ENCODE measurements around the gene CDAN1. TPM values are rescaled to one million over a fixed set of nuclear protein-coding genes. Genes with fewer than 3 reads are reported as not detected.

CDAN1 gene
- total RNA-seq, 5 donors from 2014 or later (not counting 1 experiment from before 2014, with no cell fraction given) = 28.2 to 45.7 (median 33.3) TPM

GRCh38 chr15:42728560-42728959 is 8.4 kb downstream of the CDAN1 start:
- H3K4me1 ChIP-seq (ENCODE audit: control insufficient read depth in 1 of 2, extremely low read depth in 1 of 2, insufficient read depth in 2 of 2, low read length in 2 of 2) = no peaks in the 10 kb centered on the region
- peaks cover 0 to 2% (median 1%) of the 10 kb centered on the region in 3 donors for H3K4me1 Mint-ChIP-seq
- H3K36me3 Mint-ChIP-seq = peaks cover 54% of the 10 kb centered on the region
- no peaks in the 10 kb centered on the region for H3K9me3 Mint-ChIP-seq
- ChIA-PET POLR2A (no interaction called here), CTCF (no interaction called here)
- H3K36me3 ChIP-seq (ENCODE audit: control insufficient read depth in 2 of 2, extremely low read depth in 1 of 2, insufficient read depth in 1 of 2, low read length in 1 of 2) = peaks cover 24 to 87% of the 10 kb centered on the region in 2 donors
- no peak overlapping the region for H3K27ac ChIP-seq (ENCODE audit: low read length)
- DNase-seq = no peak
- H3K4me3 ChIP-seq (ENCODE audit: control insufficient read depth in 1 of 2, extremely low read depth in 1 of 2, low read length in 1 of 2) = no peak overlapping the region
- H3K27me3 Mint-ChIP-seq = no peaks in the 10 kb centered on the region
- H3K4me3 Mint-ChIP-seq = no peak overlapping the region
- H3K27ac Mint-ChIP-seq = no peak overlapping the region
- H3K27me3 ChIP-seq (replicated peaks in 1 of 2; ENCODE audit: control insufficient read depth in 2 of 2, extremely low read depth in 1 of 2, insufficient read depth in 2 of 2, low read length in 1 of 2) = no peaks in the 10 kb centered on the region
- WGBS (ENCODE audit: insufficient coverage) = 100% methylated on average over 2 of the region's 5 CpGs
- no peaks in the 10 kb centered on the region for H3K9me3 ChIP-seq
- ATAC-seq (replicated peaks in 1 of 4) = no peak

- Mint-ChIP-seq H3K4me3 (no peak overlapping the region), H3K36me3 (peaks cover 50% of the 10 kb centered on the region), H3K4me1 (peaks cover 0 to 2% (median 0%) of the 10 kb centered on the region in 3 donors), H3K27ac (peak overlapping the region in 1 of 2 donors; percentile 22), H3K9me3 (no peaks in the 10 kb centered on the region), H3K27me3 (no peaks in the 10 kb centered on the region)
- POLR2A ChIA-PET = no interaction called here
- ATAC-seq (replicated peaks in 1 of 4) (no peak), DNase-seq (no peak)
- H3K36me3 ChIP-seq (ENCODE audit: control insufficient read depth in 2 of 2, extremely low read depth in 1 of 2, insufficient read depth in 1 of 2, low read length in 1 of 2) = peaks cover 21 to 88% of the 10 kb centered on the region in 2 donors
- no peaks in the 10 kb centered on the region for H3K27me3 ChIP-seq (replicated peaks in 1 of 2; ENCODE audit: control insufficient read depth in 2 of 2, extremely low read depth in 1 of 2, insufficient read depth in 2 of 2, low read length in 1 of 2)
- H3K27ac ChIP-seq (ENCODE audit: low read length) = no peak overlapping the region
- H3K9me3 ChIP-seq = no peaks in the 10 kb centered on the region
- no peaks in the 10 kb centered on the region for H3K4me1 ChIP-seq (ENCODE audit: control insufficient read depth in 1 of 2, extremely low read depth in 1 of 2, insufficient read depth in 2 of 2, low read length in 2 of 2)
- no peak overlapping the region for H3K4me3 ChIP-seq (ENCODE audit: control insufficient read depth in 1 of 2, extremely low read depth in 1 of 2, low read length in 1 of 2)
- WGBS (ENCODE audit: insufficient coverage) = 94% methylated on average over 12 of the region's 13 CpGs
- CTCF ChIA-PET = no interaction called here
Measured at GRCh38 chr15:42727750-42728381, 9.1 kb downstream of the CDAN1 start.

DNA sequence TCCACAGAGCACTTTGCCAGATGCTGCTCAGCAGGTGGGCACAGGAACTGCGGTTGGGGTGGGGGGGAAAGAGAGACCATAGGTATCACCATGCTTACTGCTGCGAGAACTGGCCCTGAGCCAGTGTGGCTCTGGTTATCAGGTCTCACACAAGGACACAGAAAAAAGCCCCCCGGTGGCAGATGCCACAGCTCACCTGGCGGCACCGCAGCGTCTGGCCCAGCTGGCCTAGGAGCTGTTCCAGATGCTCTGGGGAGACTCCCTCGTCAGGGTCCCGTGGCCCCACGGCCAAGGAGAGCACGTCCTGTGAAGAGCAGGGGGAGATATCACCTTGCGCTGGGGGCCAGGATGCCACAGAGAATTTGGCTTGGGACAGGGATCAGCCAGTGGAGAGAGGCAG is 10.8 kb downstream of the CDAN1 start:
- CTCF ChIA-PET = interaction anchor here (0.7 to 0.8 kb wide), 2 partner anchors 9 to 87 kb away, joined by 3 to 10 read pairs; no protein-coding TSS in a partner anchor
- Mint-ChIP-seq H3K27ac (no peak overlapping the region), H3K36me3 (peaks cover 35% of the 10 kb centered on the region)

DNA sequence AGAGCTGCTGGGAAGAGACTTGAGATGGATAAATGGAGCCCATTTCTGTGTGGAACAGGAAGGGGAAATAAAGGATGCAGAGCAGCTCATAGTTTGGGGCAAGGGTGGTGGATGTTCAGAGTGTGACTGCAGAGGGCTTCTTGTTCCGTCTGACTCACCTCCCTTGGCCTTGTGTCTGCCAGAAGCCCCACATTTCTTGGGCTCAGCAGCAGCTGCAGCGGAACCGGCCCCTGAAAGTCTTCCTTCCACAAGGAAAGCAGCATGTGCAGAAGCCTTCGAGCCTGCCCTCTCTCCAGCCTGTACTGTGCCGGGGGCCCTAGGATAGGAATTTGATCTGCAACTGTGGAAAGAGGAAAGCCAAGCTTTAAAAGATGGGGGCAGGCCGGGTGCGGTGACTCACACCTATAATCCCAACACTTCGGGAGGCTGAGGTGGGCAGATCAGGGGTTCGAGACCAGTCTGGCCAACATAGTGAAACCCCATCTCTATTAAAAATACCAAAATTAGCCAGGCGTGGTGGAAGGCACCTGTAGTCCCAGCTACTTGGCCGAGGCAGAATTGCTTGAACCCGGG is 11.5 kb downstream of the CDAN1 start:
- peaks cover 18 to 66% of the 10 kb centered on the region in 2 donors for H3K36me3 ChIP-seq (ENCODE audit: control insufficient read depth in 2 of 2, extremely low read depth in 1 of 2, insufficient read depth in 1 of 2, low read length in 1 of 2)

More for the DNA sequence above, 10.8 kb downstream of the CDAN1 start:
- peaks cover 23 to 73% of the 10 kb centered on the region in 2 donors for H3K36me3 ChIP-seq (ENCODE audit: control insufficient read depth in 2 of 2, extremely low read depth in 1 of 2, insufficient read depth in 1 of 2, low read length in 1 of 2)
- no peak for DNase-seq
- Mint-ChIP-seq H3K4me3 (no peak overlapping the region), H3K4me1 (no peaks in the 10 kb centered on the region), H3K9me3 (no peaks in the 10 kb centered on the region), H3K27me3 (no peaks in the 10 kb centered on the region)
- no peaks in the 10 kb centered on the region for H3K27me3 ChIP-seq (replicated peaks in 1 of 2; ENCODE audit: control insufficient read depth in 2 of 2, extremely low read depth in 1 of 2, insufficient read depth in 2 of 2, low read length in 1 of 2)
- no peaks in the 10 kb centered on the region for H3K9me3 ChIP-seq
- WGBS (ENCODE audit: insufficient coverage) = 99% methylated on average over 11 of the region's 11 CpGs
- no peak for ATAC-seq (replicated peaks in 1 of 4)
- POLR2A ChIA-PET = no interaction called here
- no peaks in the 10 kb centered on the region for H3K4me1 ChIP-seq (ENCODE audit: control insufficient read depth in 1 of 2, extremely low read depth in 1 of 2, insufficient read depth in 2 of 2, low read length in 2 of 2)
- no peak overlapping the region for H3K4me3 ChIP-seq (ENCODE audit: control insufficient read depth in 1 of 2, extremely low read depth in 1 of 2, low read length in 1 of 2)
- no peak overlapping the region for H3K27ac ChIP-seq (ENCODE audit: low read length)

DNA sequence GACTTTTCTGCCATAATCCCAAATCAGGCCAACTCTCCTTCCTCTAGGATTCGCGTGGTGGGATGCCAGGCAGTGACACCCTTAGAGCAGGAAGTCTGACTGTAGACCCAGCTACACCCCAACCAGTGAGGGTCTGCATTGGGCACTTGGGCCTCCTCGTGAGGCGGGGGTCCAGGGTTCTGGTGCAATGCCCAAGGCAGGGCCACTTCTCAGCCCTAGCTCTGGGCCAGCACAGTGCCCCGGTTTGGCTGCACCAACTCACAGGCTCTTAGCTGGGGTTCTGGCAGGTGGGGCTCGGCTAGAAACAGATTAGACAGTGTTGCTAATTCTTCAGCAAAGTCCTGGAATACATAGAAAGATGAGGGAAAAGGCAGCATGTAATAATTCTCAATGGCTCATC is 12.7 kb downstream of the CDAN1 start:
- peaks cover 14 to 68% of the 10 kb centered on the region in 2 donors for H3K36me3 ChIP-seq (ENCODE audit: control insufficient read depth in 2 of 2, extremely low read depth in 1 of 2, insufficient read depth in 1 of 2, low read length in 1 of 2)
- CTCF ChIA-PET = no interaction called here
- Mint-ChIP-seq H3K9me3 (no peaks in the 10 kb centered on the region), H3K36me3 (peaks cover 35% of the 10 kb centered on the region), H3K4me1 (no peaks in the 10 kb centered on the region), H3K27ac (no peak overlapping the region), H3K4me3 (no peak overlapping the region), H3K27me3 (no peaks in the 10 kb centered on the region)
- H3K27ac ChIP-seq (ENCODE audit: low read length) = no peak overlapping the region
- 92% methylated on average over 4 of the region's 6 CpGs for WGBS (ENCODE audit: insufficient coverage)
- no peaks in the 10 kb centered on the region for H3K4me1 ChIP-seq (ENCODE audit: control insufficient read depth in 1 of 2, extremely low read depth in 1 of 2, insufficient read depth in 2 of 2, low read length in 2 of 2)
- H3K9me3 ChIP-seq = no peaks in the 10 kb centered on the region
- ATAC-seq (replicated peaks in 1 of 4) (no peak), DNase-seq (no peak)
- POLR2A ChIA-PET = no interaction called here
- H3K27me3 ChIP-seq (replicated peaks in 1 of 2; ENCODE audit: control insufficient read depth in 2 of 2, extremely low read depth in 1 of 2, insufficient read depth in 2 of 2, low read length in 1 of 2) = no peaks in the 10 kb centered on the region
- H3K4me3 ChIP-seq (ENCODE audit: control insufficient read depth in 1 of 2, extremely low read depth in 1 of 2, low read length in 1 of 2) = no peak overlapping the region

More for the DNA sequence above, 11.5 kb downstream of the CDAN1 start:
- H3K27me3 ChIP-seq (replicated peaks in 1 of 2; ENCODE audit: control insufficient read depth in 2 of 2, extremely low read depth in 1 of 2, insufficient read depth in 2 of 2, low read length in 1 of 2) = no peaks in the 10 kb centered on the region
- Mint-ChIP-seq H3K36me3 (peaks cover 34% of the 10 kb centered on the region), H3K27ac (no peak overlapping the region), H3K27me3 (no peaks in the 10 kb centered on the region), H3K9me3 (no peaks in the 10 kb centered on the region), H3K4me3 (no peak overlapping the region), H3K4me1 (no peaks in the 10 kb centered on the region)
- no peak overlapping the region for H3K27ac ChIP-seq (ENCODE audit: low read length)
- DNase-seq = no peak
- 91% methylated on average over 6 of the region's 12 CpGs for WGBS (ENCODE audit: insufficient coverage)
- POLR2A ChIA-PET = interaction anchor here in 1 of 2 donors (0.5 kb wide), 1 partner anchor 1034 kb away, joined by 5 read pairs; no protein-coding TSS in a partner anchor
- no peak for ATAC-seq (replicated peaks in 1 of 4)
- CTCF ChIA-PET = interaction anchor here in 1 of 2 donors (0.6 to 0.8 kb wide), 2 partner anchors 9 to 175 kb away, joined by 3 to 10 read pairs; no protein-coding TSS in a partner anchor
- H3K9me3 ChIP-seq = no peaks in the 10 kb centered on the region
- no peak overlapping the region for H3K4me3 ChIP-seq (ENCODE audit: control insufficient read depth in 1 of 2, extremely low read depth in 1 of 2, low read length in 1 of 2)
- no peaks in the 10 kb centered on the region for H3K4me1 ChIP-seq (ENCODE audit: control insufficient read depth in 1 of 2, extremely low read depth in 1 of 2, insufficient read depth in 2 of 2, low read length in 2 of 2)

- Histone ChIP-seq H3K36me3 (ENCODE audit: control insufficient read depth in 2 of 2, extremely low read depth in 1 of 2, insufficient read depth in 1 of 2, low read length in 1 of 2) (peaks cover 14 to 60% of the 10 kb centered on the region in 2 donors), H3K27ac (ENCODE audit: low read length) (no peak overlapping the region), H3K4me3 (ENCODE audit: control insufficient read depth in 1 of 2, extremely low read depth in 1 of 2, low read length in 1 of 2) (no peak overlapping the region), H3K27me3 (replicated peaks in 1 of 2; ENCODE audit: control insufficient read depth in 2 of 2, extremely low read depth in 1 of 2, insufficient read depth in 2 of 2, low read length in 1 of 2) (no peaks in the 10 kb centered on the region), H3K9me3 (no peaks in the 10 kb centered on the region), H3K4me1 (ENCODE audit: control insufficient read depth in 1 of 2, extremely low read depth in 1 of 2, insufficient read depth in 2 of 2, low read length in 2 of 2) (no peaks in the 10 kb centered on the region)
- Mint-ChIP-seq H3K9me3 (no peaks in the 10 kb centered on the region), H3K4me3 (no peak overlapping the region), H3K4me1 (no peaks in the 10 kb centered on the region), H3K36me3 (peaks cover 31% of the 10 kb centered on the region), H3K27ac (peak overlapping the region in 1 of 2 donors; percentile 23), H3K27me3 (no peaks in the 10 kb centered on the region)
- ChIA-PET POLR2A (interaction anchor here in 1 of 2 donors (0.7 kb wide), 1 partner anchor 12 kb away, joined by 6 read pairs; no protein-coding TSS in a partner anchor), CTCF (interaction anchor here in 1 of 2 donors (0.8 kb wide), 1 partner anchor 473 kb away, joined by 4 read pairs; no protein-coding TSS in a partner anchor)
- DNase-seq (no peak), ATAC-seq (replicated peaks in 1 of 4) (no peak)
- 100% methylated on average over 1 of the region's 4 CpGs for WGBS (ENCODE audit: insufficient coverage)
Measured at GRCh38 chr15:42723068-42723467, 13.9 kb downstream of the CDAN1 start.

All from T-cell (primary cell).